Measurements from ENCODE around the gene KRTAP9-2.
"Not testable (repeated sequence)": the region's sequence is repeated elsewhere in the genome, so short reads cannot be mapped to it uniquely, and the experiment has no call there.

- TF ChIP-seq, protein P1, sequence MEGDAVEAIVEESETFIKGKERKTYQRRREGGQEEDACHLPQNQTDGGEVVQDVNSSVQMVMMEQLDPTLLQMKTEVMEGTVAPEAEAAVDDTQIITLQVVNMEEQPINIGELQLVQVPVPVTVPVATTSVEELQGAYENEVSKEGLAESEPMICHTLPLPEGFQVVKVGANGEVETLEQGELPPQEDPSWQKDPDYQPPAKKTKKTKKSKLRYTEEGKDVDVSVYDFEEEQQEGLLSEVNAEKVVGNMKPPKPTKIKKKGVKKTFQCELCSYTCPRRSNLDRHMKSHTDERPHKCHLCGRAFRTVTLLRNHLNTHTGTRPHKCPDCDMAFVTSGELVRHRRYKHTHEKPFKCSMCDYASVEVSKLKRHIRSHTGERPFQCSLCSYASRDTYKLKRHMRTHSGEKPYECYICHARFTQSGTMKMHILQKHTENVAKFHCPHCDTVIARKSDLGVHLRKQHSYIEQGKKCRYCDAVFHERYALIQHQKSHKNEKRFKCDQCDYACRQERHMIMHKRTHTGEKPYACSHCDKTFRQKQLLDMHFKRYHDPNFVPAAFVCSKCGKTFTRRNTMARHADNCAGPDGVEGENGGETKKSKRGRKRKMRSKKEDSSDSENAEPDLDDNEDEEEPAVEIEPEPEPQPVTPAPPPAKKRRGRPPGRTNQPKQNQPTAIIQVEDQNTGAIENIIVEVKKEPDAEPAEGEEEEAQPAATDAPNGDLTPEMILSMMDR (IDR thresholded peaks at IDR 0.05) = not testable (repeated sequence)
- TF ChIP-seq POLR2A, POLR2AphosphoS5 (IDR thresholded peaks at IDR 0.05): not testable (repeated sequence)
These were observed 29.2 kb downstream of the KRTAP9-2 start, which contains the start of gene KRTAP9-9 for GRCh38 chr17:41255381-41256290.
